Astrocyte (in vitro differentiated cells and primary cell): ENCODE data around the gene ALDH3A1. TPM values are rescaled to one million over a fixed set of nuclear protein-coding genes. Genes with fewer than 3 reads are reported as not detected.

ENCODE experiments used
- DNase-seq: peaks from one replicate; pipeline ENCODE4 v3.0.0-alpha.2; 2010; ENCODE audit warnings: low read depth
- FAIRE-seq: peaks from 2 replicates; lab custom pipeline; 2011; peaks lifted over from hg19 to GRCh38; lab: Jason Lieb, UNC
- H2AFZ ChIP-seq: 2 replicates; pipeline ENCODE4 v1.6.0; 2012; ENCODE audit warnings: low read depth, low read length, inconsistent platforms
- H3K27ac ChIP-seq: 2 replicates; pipeline ENCODE4 v1.5.1; 2011; ENCODE audit warnings: low read depth, low read length, inconsistent platforms
- H3K27me3 ChIP-seq: 2 replicates; pipeline ENCODE4 v1.6.0; 2011; ENCODE audit warnings: low read length, inconsistent platforms; ENCODE audit not compliant: insufficient read depth
- H3K36me3 ChIP-seq: 2 replicates; pipeline ENCODE4 v1.5.1; 2011; ENCODE audit warnings: low read length, inconsistent platforms; ENCODE audit not compliant: insufficient read depth
- H3K4me1 ChIP-seq: 2 replicates; pipeline ENCODE4 v1.5.1; 2011; ENCODE audit warnings: low read length, inconsistent platforms; ENCODE audit not compliant: insufficient read depth
- H3K4me2 ChIP-seq: 2 replicates; pipeline ENCODE4 v1.6.0; 2012; ENCODE audit warnings: low read length, inconsistent platforms
- H3K4me3 ChIP-seq: 2 replicates; pipeline ENCODE4 v1.5.1; 2011; ENCODE audit warnings: low read depth, mild to moderate bottlenecking, low read length, inconsistent platforms; ENCODE audit not compliant: insufficient read depth
- H3K79me2 ChIP-seq: 2 replicates; pipeline ENCODE4 v1.6.0; 2012; ENCODE audit warnings: mild to moderate bottlenecking, low read length, inconsistent platforms; ENCODE audit not compliant: insufficient read depth
- H3K9ac ChIP-seq: 2 replicates; pipeline ENCODE4 v1.6.0; 2012; ENCODE audit warnings: mild to moderate bottlenecking, low read length, inconsistent platforms
- H3K9me3 ChIP-seq: 2 replicates; pipeline ENCODE4 v1.5.1; 2012; ENCODE audit warnings: low read depth, mild to moderate bottlenecking, low read length, inconsistent platforms; ENCODE audit not compliant: insufficient read depth
- H4K20me1 ChIP-seq: 2 replicates; pipeline ENCODE4 v1.6.0; 2012; ENCODE audit warnings: low read length, inconsistent platforms; ENCODE audit not compliant: insufficient read depth
- H3K27ac Mint-ChIP-seq: one replicate; pipeline ENCODE4 v1.8.0; 2021; ENCODE audit warnings: mild to moderate bottlenecking, mixed read lengths; ENCODE audit not compliant: unreplicated experiment
- H3K27me3 Mint-ChIP-seq: one replicate; pipeline ENCODE4 v1.8.0; 2021; ENCODE audit warnings: low read depth, mixed read lengths; ENCODE audit not compliant: unreplicated experiment
- H3K36me3 Mint-ChIP-seq: one replicate; pipeline ENCODE4 v1.8.0; 2021; ENCODE audit warnings: low read depth, mixed read lengths; ENCODE audit not compliant: unreplicated experiment
- H3K4me1 Mint-ChIP-seq: one replicate; pipeline ENCODE4 v1.8.0; 2021; ENCODE audit warnings: low read depth, mixed read lengths; ENCODE audit not compliant: unreplicated experiment
- H3K4me3 Mint-ChIP-seq: one replicate; pipeline ENCODE4 v1.8.0; 2021; ENCODE audit warnings: mild to moderate bottlenecking, moderate library complexity, mixed read lengths; ENCODE audit not compliant: unreplicated experiment
- H3K9me3 Mint-ChIP-seq: one replicate; pipeline ENCODE4 v1.8.0; 2021; ENCODE audit warnings: mild to moderate bottlenecking, mixed read lengths; ENCODE audit not compliant: unreplicated experiment
- EZH2 ChIP-seq: IDR thresholded peaks from 2 replicates; pipeline ENCODE4 v1.6.1; 2012; ENCODE audit warnings: mild to moderate bottlenecking, low read length, inconsistent platforms; ENCODE audit not compliant: insufficient read depth
- total RNA-seq: library from RNA; stranded (reverse); gene quantifications from 2 replicates; pipeline ENCODE4 v1.2.1, GENCODE V29; 2021
- TF ChIP-seq, protein P1 (sequence below): IDR thresholded peaks from 2 replicates; pipeline ENCODE4 v1.5.1; 2011; ENCODE audit warnings: low read depth, mild to moderate bottlenecking, inconsistent platforms, low read length, moderate library complexity; ENCODE audit not compliant: insufficient read depth

Gene ALDH3A1
- total RNA-seq, 1 donor from 2014 or later, result not detected

DNA sequence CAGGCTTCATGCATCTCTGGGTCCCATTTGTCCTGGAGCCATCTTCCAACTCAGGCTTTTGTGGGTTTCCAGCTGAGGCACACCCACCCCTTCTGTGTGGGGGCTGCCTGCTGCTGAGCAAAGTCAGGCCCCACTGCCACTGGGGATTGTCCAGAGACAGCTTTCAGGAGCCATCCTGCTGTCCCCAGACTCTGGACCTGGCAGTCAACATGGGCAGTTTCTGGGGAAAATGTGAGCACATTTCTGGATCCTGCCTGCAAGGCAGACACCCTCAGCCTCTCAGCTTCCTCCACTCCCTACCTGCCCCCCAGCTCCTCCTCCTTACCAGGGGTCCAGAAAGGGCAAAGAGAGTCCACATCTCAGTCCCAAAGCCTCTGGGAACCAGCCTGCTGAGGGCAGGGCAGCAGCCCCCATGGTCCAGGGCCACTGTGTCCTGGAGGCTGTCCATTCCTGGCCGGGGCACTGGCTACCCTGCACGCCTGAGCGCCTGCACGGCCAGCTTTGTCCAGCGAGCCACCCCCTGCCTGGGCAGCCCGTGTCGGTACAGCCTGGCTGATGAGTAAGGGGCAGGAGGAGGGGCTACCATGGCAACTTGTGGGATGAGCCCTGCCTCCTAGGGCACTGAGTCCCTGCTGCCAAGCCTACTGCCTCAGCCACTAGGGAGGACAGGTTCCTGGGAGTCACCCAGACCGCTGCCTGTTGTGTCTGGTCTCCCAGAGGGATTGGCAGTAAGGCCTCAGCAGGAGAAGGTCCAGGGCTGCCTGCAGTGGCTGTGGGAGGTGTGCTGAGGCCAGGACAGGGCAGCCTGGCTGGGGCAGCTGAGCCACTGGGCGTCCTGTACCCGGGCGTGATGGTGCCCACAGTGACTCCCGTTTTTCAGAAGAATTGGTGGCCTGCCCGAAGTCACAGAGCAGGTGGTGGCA, 31.7 kb downstream of the ALDH3A1 start, which contains the start of gene SLC47A2:
Gene SLC47A2, minus strand, starts transcription at position 477 of the 923 bp plus-strand sequence. Its CDS starts 29 bp downstream, at position 448.
- H3K9me3 ChIP-seq, result no peaks in the 10 kb centered on the region
- no peaks in the 10 kb centered on the region for H3K4me1 ChIP-seq
- H4K20me1 ChIP-seq, result no peaks in the 10 kb centered on the region
- Mint-ChIP-seq H3K27ac (no peak within 1 kb of the TSS), H3K27me3 (peaks cover 23% of the 10 kb centered on the region), H3K36me3 (no peaks in the 10 kb centered on the region), H3K4me3 (no peak within 1 kb of the TSS), H3K4me1 (peaks cover 3% of the 10 kb centered on the region), H3K9me3 (no peaks in the 10 kb centered on the region)
- no peak within 1 kb of the TSS for H2AFZ ChIP-seq
- no peaks in the 10 kb centered on the region for H3K79me2 ChIP-seq
- H3K4me3 ChIP-seq, result no peak within 1 kb of the TSS
- no peak within 1 kb of the TSS for H3K27ac ChIP-seq
- FAIRE-seq, result no peak
- H3K9ac ChIP-seq, result no peak within 1 kb of the TSS
- no peaks in the 10 kb centered on the region for H3K36me3 ChIP-seq
- H3K27me3 ChIP-seq, result no peaks in the 10 kb centered on the region
- TF ChIP-seq EZH2, result no peak
- TF ChIP-seq, protein P1, sequence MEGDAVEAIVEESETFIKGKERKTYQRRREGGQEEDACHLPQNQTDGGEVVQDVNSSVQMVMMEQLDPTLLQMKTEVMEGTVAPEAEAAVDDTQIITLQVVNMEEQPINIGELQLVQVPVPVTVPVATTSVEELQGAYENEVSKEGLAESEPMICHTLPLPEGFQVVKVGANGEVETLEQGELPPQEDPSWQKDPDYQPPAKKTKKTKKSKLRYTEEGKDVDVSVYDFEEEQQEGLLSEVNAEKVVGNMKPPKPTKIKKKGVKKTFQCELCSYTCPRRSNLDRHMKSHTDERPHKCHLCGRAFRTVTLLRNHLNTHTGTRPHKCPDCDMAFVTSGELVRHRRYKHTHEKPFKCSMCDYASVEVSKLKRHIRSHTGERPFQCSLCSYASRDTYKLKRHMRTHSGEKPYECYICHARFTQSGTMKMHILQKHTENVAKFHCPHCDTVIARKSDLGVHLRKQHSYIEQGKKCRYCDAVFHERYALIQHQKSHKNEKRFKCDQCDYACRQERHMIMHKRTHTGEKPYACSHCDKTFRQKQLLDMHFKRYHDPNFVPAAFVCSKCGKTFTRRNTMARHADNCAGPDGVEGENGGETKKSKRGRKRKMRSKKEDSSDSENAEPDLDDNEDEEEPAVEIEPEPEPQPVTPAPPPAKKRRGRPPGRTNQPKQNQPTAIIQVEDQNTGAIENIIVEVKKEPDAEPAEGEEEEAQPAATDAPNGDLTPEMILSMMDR, result no peak
- no peak for DNase-seq
- no peak within 1 kb of the TSS for H3K4me2 ChIP-seq

DNA sequence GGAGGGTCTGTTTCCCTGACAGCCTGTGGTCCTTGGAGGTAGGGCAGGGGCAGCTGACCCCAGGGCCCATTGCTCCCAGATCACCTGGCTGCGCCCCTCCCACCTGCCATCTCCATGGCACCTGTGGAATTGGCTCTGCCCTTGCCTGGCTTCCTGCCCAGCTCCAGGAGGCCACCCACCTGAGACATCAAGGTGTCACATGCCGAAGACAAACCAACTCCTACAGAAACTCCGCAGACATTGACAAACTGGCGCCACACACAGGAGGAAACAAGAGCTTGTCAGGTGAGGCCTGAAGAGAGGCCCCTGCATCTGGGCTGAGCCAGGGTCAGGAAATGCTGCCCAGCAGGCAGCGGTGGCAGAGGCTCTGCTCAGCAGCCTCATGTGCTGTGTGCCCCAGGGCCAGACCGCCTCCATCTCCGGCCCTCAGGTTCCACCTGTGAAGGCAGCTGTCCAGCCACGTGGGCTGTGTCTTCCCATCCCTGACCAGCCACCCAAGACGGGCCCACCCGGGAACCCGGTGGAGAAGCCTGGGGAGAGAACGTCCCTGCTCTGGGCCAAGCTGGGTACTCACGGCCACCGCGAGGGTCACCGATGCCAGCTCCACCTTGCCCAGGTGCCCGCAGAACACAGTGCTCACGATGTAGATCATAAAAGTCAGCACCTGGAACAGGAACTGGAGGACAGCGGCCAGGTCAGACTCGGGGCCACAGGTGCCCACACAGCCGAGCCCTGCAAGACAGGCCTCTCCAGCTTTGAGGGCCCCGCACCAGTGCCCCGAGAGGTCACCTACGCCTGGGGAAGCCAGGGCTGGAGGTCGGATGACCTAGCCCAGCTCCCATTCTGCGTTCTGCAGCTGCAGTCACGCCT, 33.3 kb downstream of the ALDH3A1 start:
- H3K9ac ChIP-seq, result no peak overlapping the region
- no peak overlapping the region for H2AFZ ChIP-seq
- Mint-ChIP-seq H3K4me3 (no peak overlapping the region), H3K36me3 (no peaks in the 10 kb centered on the region), H3K27me3 (peaks cover 14% of the 10 kb centered on the region), H3K4me1 (no peaks in the 10 kb centered on the region), H3K27ac (no peak overlapping the region), H3K9me3 (no peaks in the 10 kb centered on the region)
- H3K4me2 ChIP-seq, result no peak overlapping the region
- TF ChIP-seq, protein P1, result no peak
- TF ChIP-seq EZH2, result no peak
- no peak overlapping the region for H3K4me3 ChIP-seq
- no peak overlapping the region for H3K27ac ChIP-seq
- no peaks in the 10 kb centered on the region for H3K79me2 ChIP-seq
- H3K27me3 ChIP-seq, result no peaks in the 10 kb centered on the region
- FAIRE-seq (no peak), DNase-seq (no peak)
- H3K4me1 ChIP-seq, result no peaks in the 10 kb centered on the region
- H3K9me3 ChIP-seq, result no peaks in the 10 kb centered on the region
- H4K20me1 ChIP-seq, result no peaks in the 10 kb centered on the region
- H3K36me3 ChIP-seq, result no peaks in the 10 kb centered on the region
